Activated CD4-positive, alpha-beta T cell treated with anti-CD3 and anti-CD28 coated beads, Interleukin-2, amount 50 U/mL, for 24 hours (primary cell): ENCODE data around the gene TRAF7.

Experiments used
- DNase-seq, 2 donors: peaks; one replicate each; pipeline ENCODE4 v3.0.0-alpha.2; 2020; ENCODE audit warnings: low read depth in 1 of 2, low spot score in 1 of 2

The TRAF7 gene

GRCh38 chr16:2147981-2148671 lies 7.5 kb upstream of the TRAF7 start, which contains the start of gene RAB26:
Gene RAB26, plus strand, starts transcription at chr16:2148625. Its CDS starts 159 bp downstream, at chr16:2148784.
- no peak for DNase-seq

DNA sequence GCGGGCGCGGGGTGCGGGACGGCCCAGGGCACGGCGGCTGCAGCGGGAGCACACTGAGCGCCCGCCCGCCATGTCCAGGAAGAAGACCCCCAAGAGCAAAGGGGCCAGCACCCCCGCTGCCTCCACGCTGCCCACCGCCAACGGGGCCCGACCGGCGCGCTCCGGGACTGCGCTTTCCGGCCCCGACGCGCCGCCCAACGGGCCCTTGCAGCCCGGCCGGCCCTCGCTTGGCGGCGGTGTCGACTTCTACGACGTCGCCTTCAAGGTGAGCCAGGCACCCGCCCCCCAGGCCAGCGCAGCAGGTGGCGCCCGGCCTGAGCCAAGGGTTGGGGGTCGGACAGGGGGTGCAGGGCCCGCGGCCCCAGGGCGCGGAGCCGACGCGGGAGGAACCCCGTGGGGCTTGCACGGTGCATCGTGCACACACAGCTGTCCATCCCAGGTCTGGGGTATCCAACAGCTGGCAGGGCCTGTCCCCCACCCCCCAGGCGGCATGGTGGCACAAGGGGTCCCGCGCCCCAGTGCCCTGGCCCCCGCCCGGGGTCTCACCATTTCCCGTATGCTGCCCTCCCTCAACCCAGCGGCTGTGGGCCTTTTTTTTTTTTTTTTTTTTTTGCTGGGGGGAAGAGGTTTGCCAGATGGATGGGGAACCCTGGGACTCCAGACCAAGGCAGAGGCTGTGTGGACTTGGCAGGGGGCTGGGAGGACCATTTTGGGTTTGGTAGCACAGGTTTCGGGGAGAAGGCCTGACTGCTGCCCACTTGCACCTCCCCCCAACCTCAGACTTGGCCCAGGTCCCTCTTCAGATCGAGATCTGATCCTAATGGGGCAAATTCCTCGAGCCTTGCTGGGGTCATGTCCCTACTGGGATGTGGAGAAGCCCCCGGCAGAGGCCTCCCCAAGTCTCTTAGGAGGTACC lies 6.6 kb upstream of the TRAF7 start:
- peak in 1 of 2 donors; percentile 11 for DNase-seq

- DNase-seq, result peak in 1 of 2 donors; percentile 26
Observed at GRCh38 chr16:2149630-2150417, 5.8 kb upstream of the TRAF7 start.

GRCh38 chr16:2150418-2151187 lies 5.0 kb upstream of the TRAF7 start:
- DNase-seq, result peak in 1 of 2 donors; percentile 28

DNA sequence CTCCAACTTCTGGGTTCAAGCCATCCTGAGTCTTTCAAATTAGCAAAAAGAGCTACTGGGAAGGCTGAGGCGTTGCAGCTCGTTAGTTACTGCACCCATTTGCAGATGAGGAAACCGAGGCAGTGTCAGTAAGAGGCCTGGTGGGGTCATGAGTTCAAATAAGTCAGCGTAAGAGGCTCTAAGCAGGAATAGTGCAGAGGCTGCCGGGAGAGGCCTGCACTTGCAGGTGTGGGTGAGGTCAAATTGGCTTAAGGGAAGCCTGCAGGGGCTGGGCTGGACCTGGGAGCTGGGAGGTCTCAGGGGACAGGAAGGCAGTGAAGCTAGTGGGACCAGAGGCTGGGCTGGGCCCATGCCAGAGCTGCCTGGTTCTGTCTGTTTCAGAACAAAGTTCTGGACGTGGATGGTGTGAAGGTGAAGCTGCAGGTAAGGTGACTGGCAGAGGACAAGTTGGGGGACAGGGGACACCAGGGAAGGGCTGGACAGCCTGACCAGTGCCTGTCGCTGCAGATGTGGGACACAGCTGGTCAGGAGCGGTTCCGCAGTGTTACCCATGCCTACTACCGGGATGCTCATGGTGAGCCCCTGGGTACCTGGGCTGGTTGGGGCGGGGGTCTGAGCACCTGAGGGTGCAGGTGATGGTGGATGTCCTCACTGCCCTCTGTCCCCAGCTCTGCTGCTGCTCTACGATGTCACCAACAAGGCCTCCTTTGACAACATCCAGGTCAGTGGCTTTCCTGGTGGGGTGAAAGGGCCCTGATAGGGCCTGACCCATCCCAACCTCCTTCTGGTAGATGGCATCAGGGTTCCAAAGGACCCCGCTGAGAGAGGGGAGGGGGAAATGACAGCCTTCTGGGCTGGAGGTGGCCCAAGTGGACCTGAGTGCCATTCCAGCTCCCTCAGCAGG lies 4.1 kb upstream of the TRAF7 start:
- DNase-seq, result peak; percentile 11 to 26

- DNase-seq, result peak; percentile 31 to 36
Observed at GRCh38 chr16:2152695-2153506, 2.7 kb upstream of the TRAF7 start.

DNA sequence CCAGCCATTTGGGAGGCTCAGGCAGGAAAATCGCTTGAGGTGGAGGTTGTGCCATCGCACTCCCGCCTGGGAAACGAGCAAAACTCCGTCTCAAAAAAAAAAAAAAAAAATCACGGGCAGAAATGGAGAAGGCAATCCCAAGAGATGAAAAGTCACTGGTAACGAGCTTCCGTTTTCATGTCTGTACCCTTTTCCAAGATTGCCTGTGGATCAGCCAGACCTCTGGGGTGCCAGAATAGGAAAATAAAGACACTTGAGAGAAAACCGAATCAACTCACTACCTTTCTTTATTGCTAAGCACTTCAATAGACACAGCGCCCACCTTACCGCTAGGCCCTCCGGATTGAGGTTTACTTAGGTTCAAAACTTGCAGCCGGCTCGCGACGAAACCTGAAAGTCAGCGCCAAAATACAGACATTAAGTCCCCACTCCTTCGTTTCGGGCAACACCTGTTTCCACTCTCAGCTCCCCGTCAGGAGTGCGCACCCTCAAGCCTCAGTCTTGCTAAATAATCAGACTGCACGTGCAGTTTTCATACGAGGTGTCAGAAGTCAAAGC lies 970 bp upstream of the TRAF7 start:
- DNase-seq, result no peak

GRCh38 chr16:2155977-2156848 lies 631 bp downstream of the TRAF7 start:
- no peak for DNase-seq

- no peak for DNase-seq
Observed at GRCh38 chr16:2156849-2157224, 1.3 kb downstream of the TRAF7 start.

DNA sequence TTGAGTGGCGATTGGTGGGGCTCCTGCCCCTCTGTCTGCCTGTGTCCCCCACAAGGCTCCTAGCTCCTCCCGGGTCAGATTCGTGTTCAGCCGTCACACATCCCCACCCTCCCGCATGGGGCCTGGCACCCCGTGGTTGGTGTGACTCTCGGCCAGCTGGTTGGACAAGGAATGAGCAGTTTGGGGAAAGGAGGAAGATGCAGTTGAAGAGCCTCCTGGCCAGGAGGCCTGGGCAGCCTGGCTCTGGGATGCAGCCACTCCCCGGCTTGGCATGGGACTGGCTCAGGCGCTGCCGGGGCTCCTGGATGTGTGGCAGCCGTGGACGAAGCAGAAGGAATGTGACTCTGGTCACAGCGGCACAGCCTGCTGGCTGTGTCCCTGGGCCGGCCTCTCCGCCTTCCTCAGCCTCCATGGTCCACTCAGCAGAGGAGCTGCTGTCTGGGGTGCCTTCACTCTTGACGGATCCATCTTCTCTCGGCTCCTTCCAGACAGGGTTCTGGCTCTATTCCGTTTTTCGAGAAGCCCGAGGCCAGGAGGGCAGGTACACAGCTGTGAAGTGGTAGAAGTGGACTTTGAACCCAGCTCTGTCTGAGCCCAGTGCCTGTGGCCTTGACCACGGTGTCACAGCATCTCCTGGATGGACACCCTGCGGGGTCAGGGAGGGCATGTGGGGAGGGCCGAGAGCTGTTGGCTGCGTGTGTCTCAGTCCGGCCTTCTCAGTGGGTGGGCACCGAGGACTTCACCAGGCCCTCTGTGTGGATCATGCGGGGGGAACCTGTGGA lies 2.1 kb downstream of the TRAF7 start:
- DNase-seq, result no peak

DNA sequence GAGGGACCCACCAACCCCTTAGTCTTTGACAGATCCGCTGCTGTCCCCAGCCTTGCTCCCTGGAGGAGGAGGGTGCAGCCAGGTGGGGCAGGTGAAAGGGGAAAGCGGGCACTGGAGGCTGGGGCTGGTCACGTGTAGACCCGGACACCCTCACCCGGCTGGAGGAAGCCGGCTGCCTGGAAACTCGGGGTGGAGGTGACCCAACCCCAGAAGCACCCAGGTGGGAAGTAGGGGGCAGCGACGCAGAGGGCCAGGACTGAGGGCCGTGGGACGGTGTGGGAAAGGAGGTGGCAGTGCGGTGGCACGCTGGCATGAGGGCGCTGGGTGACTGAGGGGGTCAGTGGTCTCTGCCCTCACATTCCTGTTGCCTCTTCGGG lies 2.7 kb downstream of the TRAF7 start:
- DNase-seq, result no peak

DNA sequence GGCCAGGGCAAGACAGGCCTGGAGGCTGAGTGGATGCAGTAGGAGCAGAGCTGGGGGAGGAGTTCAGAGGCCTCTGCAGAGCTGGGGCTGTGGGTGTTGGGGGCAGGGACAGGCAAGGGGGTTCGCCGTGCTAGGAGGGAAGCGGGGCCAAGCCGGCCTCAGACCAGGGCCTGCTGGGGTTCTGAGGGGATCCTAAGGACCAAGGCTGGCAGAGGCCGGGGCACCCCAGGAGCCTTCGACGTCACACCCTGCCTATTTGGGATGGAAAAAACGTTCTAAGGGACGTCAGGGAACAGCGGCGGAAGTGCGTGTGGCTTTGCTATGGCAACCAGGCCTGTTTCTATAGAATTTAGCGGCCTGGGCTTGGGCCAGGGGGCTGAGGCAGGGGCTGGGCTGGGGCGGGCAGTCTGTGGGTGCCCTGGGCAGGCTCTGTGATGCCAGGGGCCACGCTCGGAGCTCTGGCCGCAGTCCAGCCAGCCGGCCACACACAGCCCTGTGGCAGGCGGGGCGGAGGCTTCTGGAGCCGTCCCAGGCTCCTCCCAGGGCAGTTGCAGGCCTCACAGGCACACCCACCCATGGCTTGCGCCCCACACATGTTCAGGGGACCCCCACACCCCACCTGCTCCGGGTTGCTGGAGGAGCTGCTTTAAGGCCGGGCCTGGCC lies 3.7 kb downstream of the TRAF7 start:
- no peak for DNase-seq

- no peak for DNase-seq
Observed at GRCh38 chr16:2160915-2161551, 5.5 kb downstream of the TRAF7 start.

DNA sequence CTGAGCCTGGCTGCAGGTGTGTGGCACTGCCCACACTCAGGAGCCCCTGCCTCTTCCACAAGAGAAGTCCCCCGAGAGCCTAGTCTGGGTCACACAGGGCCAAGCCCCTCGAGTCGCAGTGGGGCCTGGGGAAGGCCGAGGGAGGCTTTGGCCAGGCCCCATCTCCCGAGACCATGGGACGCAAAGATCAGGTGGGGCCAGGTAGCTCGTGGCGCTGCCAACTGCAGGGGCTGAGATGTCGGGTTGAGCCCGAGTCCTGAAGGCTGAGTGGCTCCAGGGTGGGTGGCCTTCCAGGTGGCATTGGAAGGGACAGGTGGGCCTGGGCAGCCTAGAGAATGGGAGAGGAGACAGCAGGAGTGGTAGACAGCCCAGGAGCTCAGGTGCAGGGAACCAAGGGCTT lies 6.3 kb downstream of the TRAF7 start:
- no peak for DNase-seq

GRCh38 chr16:2162676-2163118 lies 7.1 kb downstream of the TRAF7 start:
- DNase-seq, result no peak
